GM12878 (cell line): ENCODE data around the gene FAM229A.

Experiments
- BHLHE40 ChIP-seq, 2 experiments: fragments of 450-650 bp in 1 of 2; IDR thresholded peaks; 2 replicates each; pipeline ENCODE4 v1.6.1; 2011 to 2017; ENCODE audit warnings: low read depth in 2 of 2, borderline replicate concordance in 1 of 2, improper control_type of control experiment in 1 of 2, low read length in 1 of 2, mild to moderate bottlenecking in 1 of 2
- CBFB ChIP-seq: IDR thresholded peaks from 2 replicates; pipeline ENCODE4 v1.6.1; 2016; ENCODE audit warnings: antibody characterized with exemption, low read depth
- MAX ChIP-seq: IDR thresholded peaks from 2 replicates; pipeline ENCODE4 v1.6.1; 2012; ENCODE audit warnings: low read depth, low read length, improper control_type of control experiment
- SUZ12 ChIP-seq: fragments of 200-600 bp; sonication (generic); IDR thresholded peaks from one replicate; pipeline ENCODE4 v1.6.1; 2018; ENCODE audit warnings: antibody characterized with exemption, mild to moderate bottlenecking; ENCODE audit not compliant: unreplicated experiment
- TARDBP ChIP-seq: IDR thresholded peaks from 2 replicates; pipeline ENCODE4 v1.6.1; 2016; ENCODE audit warnings: borderline replicate concordance
- TCF7 ChIP-seq: IDR thresholded peaks from 2 replicates; pipeline ENCODE4 v1.6.1; 2014; ENCODE audit warnings: antibody characterized with exemption, borderline replicate concordance

DNA sequence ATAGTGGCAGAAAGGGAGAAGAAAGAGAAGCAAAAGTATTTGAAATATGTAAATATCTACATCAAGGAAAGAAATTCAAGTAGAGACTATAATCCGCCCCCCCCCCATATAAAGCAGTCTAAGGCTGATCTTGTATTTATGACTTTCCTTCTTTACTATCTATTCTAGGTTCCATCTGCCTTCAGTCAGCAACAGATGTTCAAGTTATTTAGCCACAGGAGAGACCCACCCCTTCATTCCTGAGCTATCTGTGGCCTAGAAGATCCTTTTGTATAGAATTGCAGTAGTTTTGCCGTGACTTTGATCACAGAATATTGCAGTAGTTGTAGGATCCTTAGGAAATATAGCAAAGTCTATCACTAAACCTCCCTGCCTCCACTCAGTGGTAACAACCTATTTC lies 42.7 kb upstream of the FAM229A start:
- TF ChIP-seq MAX (no peak), TARDBP (no peak), SUZ12 (no peak), CBFB (no peak), TCF7 (no peak), BHLHE40 (IDR thresholded peaks at IDR 0.05; ENCODE audit: borderline replicate concordance in 1 of 2, low read depth in 2 of 2, low read length in 1 of 2) (no peak)
